ENCODE data around the gene ODC1.

Gene ODC1

DNA sequence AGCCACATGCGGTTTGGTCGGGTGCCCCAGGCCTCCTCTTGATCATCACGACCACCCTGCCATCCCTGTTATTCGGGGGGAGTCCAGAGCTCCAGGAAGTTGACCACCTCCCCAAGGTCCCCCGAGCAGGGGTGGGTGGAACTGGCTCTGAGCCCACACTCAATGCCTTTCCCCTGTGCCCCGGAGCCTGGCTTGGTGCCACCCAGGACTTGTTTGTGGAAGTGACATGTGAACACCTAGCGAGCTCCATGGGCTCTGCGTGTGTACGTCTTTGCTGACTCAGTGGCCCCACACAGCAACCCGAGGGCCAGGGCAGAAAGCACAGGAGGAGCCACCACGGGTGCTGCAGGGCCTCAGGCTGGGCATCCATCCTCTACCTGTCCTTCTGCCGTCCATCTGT, 32.5 kb downstream of the ODC1 start:
- H3K4me1 ChIP-seq (ENCODE audit: control insufficient read depth, insufficient read depth, low read length), result no peaks in the 10 kb centered on the region
- no peaks in the 10 kb centered on the region for H3K27me3 ChIP-seq (ENCODE audit: control insufficient read depth, insufficient read depth, low read length, poor library complexity, severe bottlenecking)
- H3K4me3 ChIP-seq (ENCODE audit: insufficient read depth, low read depth, low read length), result no peak overlapping the region
- H3K27ac ChIP-seq (ENCODE audit: insufficient read depth, low read depth, low read length, poor library complexity, severe bottlenecking), result no peak overlapping the region
- H3K9me3 ChIP-seq (ENCODE audit: control insufficient read depth, low read length), result no peaks in the 10 kb centered on the region
- H3K36me3 ChIP-seq (ENCODE audit: control insufficient read depth, insufficient read depth, low read length), result no peaks in the 10 kb centered on the region
- WGBS, 2 experiments, result 92 to 94% methylated on average over 12 of the region's 12 CpGs

DNA sequence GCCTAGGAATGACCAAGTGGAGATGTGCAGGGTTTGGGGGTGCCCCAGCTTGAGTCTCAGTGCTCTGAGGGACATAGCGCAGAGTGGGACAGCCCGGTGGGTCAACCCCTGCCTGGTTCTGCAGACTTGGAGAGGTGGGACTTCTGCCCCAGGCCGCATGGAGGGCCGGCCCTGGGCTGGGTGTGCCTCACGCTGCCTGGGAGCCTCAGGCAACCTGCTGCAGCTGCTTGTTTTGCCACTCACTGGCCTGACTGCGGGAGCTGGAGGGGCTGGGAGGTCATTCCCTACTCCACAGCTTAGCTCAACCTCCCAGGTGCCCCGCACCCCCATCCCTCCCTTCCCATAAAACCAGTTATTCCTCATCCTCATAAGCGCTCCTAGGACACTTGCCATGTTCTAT, 33.1 kb downstream of the ODC1 start:
- Histone ChIP-seq H3K36me3 (ENCODE audit: control insufficient read depth, insufficient read depth, low read length) (no peaks in the 10 kb centered on the region), H3K27me3 (ENCODE audit: control insufficient read depth, insufficient read depth, low read length, poor library complexity, severe bottlenecking) (no peaks in the 10 kb centered on the region), H3K4me1 (ENCODE audit: control insufficient read depth, insufficient read depth, low read length) (no peaks in the 10 kb centered on the region), H3K9me3 (ENCODE audit: control insufficient read depth, low read length) (no peaks in the 10 kb centered on the region), H3K27ac (ENCODE audit: insufficient read depth, low read depth, low read length, poor library complexity, severe bottlenecking) (no peak overlapping the region), H3K4me3 (ENCODE audit: insufficient read depth, low read depth, low read length) (no peak overlapping the region)
- WGBS, 2 experiments, result 90% methylated on average over 8 of the region's 8 CpGs

GRCh38 chr2:10414591-10414990, 33.5 kb downstream of the ODC1 start:
- no peak overlapping the region for H3K4me3 ChIP-seq (ENCODE audit: insufficient read depth, low read depth, low read length)
- H3K9me3 ChIP-seq (ENCODE audit: control insufficient read depth, low read length), result no peaks in the 10 kb centered on the region
- no peaks in the 10 kb centered on the region for H3K27me3 ChIP-seq (ENCODE audit: control insufficient read depth, insufficient read depth, low read length, poor library complexity, severe bottlenecking)
- WGBS, 2 experiments, result 92 to 94% methylated on average over 10 of the region's 10 CpGs
- H3K36me3 ChIP-seq (ENCODE audit: control insufficient read depth, insufficient read depth, low read length), result no peaks in the 10 kb centered on the region
- H3K4me1 ChIP-seq (ENCODE audit: control insufficient read depth, insufficient read depth, low read length), result no peaks in the 10 kb centered on the region
- no peak overlapping the region for H3K27ac ChIP-seq (ENCODE audit: insufficient read depth, low read depth, low read length, poor library complexity, severe bottlenecking)

- Histone ChIP-seq H3K4me3 (ENCODE audit: insufficient read depth, low read depth, low read length) (no peak overlapping the region), H3K4me1 (ENCODE audit: control insufficient read depth, insufficient read depth, low read length) (no peaks in the 10 kb centered on the region), H3K36me3 (ENCODE audit: control insufficient read depth, insufficient read depth, low read length) (no peaks in the 10 kb centered on the region), H3K9me3 (ENCODE audit: control insufficient read depth, low read length) (no peaks in the 10 kb centered on the region), H3K27me3 (ENCODE audit: control insufficient read depth, insufficient read depth, low read length, poor library complexity, severe bottlenecking) (no peaks in the 10 kb centered on the region), H3K27ac (ENCODE audit: insufficient read depth, low read depth, low read length, poor library complexity, severe bottlenecking) (no peak overlapping the region)
- 93% methylated on average over 7 of the region's 7 CpGs for WGBS, 2 experiments
Measured at GRCh38 chr2:10413991-10414451, 34.1 kb downstream of the ODC1 start.

DNA sequence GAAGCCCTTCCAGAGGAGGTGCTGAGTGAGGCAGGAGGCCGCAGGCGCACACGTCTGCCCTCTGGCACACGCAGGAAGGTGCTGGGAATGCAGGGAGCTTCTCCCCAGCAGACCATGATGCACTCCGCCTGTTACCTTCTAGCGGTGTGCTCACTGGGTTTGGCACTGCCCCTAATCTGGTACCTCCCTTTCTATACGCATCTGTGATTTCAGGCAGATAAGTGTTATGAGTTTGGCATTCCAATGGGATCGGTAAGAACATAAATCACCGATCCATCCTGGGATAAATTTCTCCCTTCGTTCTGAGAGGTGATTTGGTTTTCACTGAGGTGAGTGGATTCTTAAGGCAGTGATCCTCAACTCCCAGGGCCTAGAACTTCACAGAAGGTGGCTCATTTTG, 34.6 kb downstream of the ODC1 start:
- Histone ChIP-seq H3K4me1 (ENCODE audit: control insufficient read depth, insufficient read depth, low read length) (no peaks in the 10 kb centered on the region), H3K4me3 (ENCODE audit: insufficient read depth, low read depth, low read length) (no peak overlapping the region), H3K36me3 (ENCODE audit: control insufficient read depth, insufficient read depth, low read length) (no peaks in the 10 kb centered on the region), H3K9me3 (ENCODE audit: control insufficient read depth, low read length) (no peaks in the 10 kb centered on the region), H3K27me3 (ENCODE audit: control insufficient read depth, insufficient read depth, low read length, poor library complexity, severe bottlenecking) (no peaks in the 10 kb centered on the region), H3K27ac (ENCODE audit: insufficient read depth, low read depth, low read length, poor library complexity, severe bottlenecking) (no peak overlapping the region)
- 93 to 94% methylated on average over 10 of the region's 10 CpGs for WGBS, 2 experiments

DNA sequence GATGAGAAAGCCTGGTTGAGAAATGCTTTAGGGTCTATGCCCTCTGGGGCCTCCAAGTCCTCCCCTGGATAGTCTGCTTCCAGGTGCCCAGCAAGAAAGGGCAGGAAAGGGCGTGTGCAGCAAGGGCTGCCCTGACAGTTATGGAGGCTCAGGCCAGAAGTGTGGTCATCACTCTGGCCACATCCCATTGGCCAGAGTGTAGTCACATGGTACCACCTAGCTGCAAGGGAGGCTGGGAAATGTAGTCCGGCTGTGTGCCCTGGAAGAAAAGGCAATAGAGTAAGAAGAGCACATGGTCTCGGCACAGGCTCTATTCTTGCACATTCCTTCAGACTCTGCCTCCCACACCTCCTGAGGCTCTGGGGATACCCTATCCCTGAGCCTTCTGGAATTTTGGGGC, 35.7 kb downstream of the ODC1 start:
- Histone ChIP-seq H3K36me3 (ENCODE audit: control insufficient read depth, insufficient read depth, low read length) (no peaks in the 10 kb centered on the region), H3K4me3 (ENCODE audit: insufficient read depth, low read depth, low read length) (no peak overlapping the region)
- WGBS, 2 experiments, result 89 to 93% methylated on average over 3 of the region's 3 CpGs

GRCh38 chr2:10411557-10411956, 36.6 kb downstream of the ODC1 start:
- no peaks in the 10 kb centered on the region for H3K36me3 ChIP-seq (ENCODE audit: control insufficient read depth, insufficient read depth, low read length)
- 83 to 85% methylated on average over 8 of the region's 8 CpGs for WGBS, 2 experiments
- no peak overlapping the region for H3K27ac ChIP-seq (ENCODE audit: insufficient read depth, low read depth, low read length, poor library complexity, severe bottlenecking)
- H3K9me3 ChIP-seq (ENCODE audit: control insufficient read depth, low read length), result no peaks in the 10 kb centered on the region
- no peaks in the 10 kb centered on the region for H3K27me3 ChIP-seq (ENCODE audit: control insufficient read depth, insufficient read depth, low read length, poor library complexity, severe bottlenecking)
- no peak overlapping the region for H3K4me3 ChIP-seq (ENCODE audit: insufficient read depth, low read depth, low read length)
- peaks cover 2% of the 10 kb centered on the region for H3K4me1 ChIP-seq (ENCODE audit: control insufficient read depth, insufficient read depth, low read length)

More for the DNA sequence above, 35.7 kb downstream of the ODC1 start:
- Histone ChIP-seq H3K4me1 (ENCODE audit: control insufficient read depth, insufficient read depth, low read length) (peaks cover 2% of the 10 kb centered on the region), H3K9me3 (ENCODE audit: control insufficient read depth, low read length) (no peaks in the 10 kb centered on the region), H3K27me3 (ENCODE audit: control insufficient read depth, insufficient read depth, low read length, poor library complexity, severe bottlenecking) (no peaks in the 10 kb centered on the region), H3K27ac (ENCODE audit: insufficient read depth, low read depth, low read length, poor library complexity, severe bottlenecking) (no peak overlapping the region)

DNA sequence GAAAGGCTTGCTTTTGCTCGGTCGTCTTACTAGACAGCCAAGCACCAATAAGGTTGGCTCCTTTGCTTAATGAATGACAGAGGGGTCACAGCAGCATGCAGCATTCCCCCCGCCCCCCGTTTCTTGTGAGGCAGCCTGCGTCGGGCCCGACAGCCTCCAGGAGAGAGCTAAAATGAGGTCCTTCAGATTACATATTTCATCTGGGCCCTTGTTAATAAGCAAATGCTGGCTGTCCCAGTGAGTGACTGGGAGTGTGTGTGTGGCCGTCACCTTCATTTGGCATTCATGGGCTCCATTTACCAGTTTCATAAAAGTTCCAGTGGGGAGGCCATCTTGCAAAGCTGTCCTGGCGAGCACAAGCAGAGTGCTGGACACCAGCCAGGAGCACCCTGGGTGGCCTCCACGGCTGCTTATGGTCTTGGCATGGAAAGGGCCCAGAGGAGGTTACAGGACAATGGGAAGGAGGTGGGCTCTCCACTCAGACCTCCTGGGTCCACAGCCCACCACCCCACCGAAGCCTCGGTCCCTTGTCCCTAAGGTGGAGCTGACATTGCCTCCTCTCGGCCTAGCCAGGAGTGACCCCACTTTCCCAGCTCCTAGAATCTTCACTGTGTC, 37.2 kb downstream of the ODC1 start:
- Histone ChIP-seq H3K27me3 (ENCODE audit: control insufficient read depth, insufficient read depth, low read length, poor library complexity, severe bottlenecking) (no peaks in the 10 kb centered on the region), H3K4me1 (ENCODE audit: control insufficient read depth, insufficient read depth, low read length) (peaks cover 2% of the 10 kb centered on the region), H3K36me3 (ENCODE audit: control insufficient read depth, insufficient read depth, low read length) (no peaks in the 10 kb centered on the region), H3K4me3 (ENCODE audit: insufficient read depth, low read depth, low read length) (no peak overlapping the region), H3K27ac (ENCODE audit: insufficient read depth, low read depth, low read length, poor library complexity, severe bottlenecking) (no peak overlapping the region), H3K9me3 (ENCODE audit: control insufficient read depth, low read length) (no peaks in the 10 kb centered on the region)
- 84 to 86% methylated on average over 13 of the region's 13 CpGs for WGBS, 2 experiments

DNA sequence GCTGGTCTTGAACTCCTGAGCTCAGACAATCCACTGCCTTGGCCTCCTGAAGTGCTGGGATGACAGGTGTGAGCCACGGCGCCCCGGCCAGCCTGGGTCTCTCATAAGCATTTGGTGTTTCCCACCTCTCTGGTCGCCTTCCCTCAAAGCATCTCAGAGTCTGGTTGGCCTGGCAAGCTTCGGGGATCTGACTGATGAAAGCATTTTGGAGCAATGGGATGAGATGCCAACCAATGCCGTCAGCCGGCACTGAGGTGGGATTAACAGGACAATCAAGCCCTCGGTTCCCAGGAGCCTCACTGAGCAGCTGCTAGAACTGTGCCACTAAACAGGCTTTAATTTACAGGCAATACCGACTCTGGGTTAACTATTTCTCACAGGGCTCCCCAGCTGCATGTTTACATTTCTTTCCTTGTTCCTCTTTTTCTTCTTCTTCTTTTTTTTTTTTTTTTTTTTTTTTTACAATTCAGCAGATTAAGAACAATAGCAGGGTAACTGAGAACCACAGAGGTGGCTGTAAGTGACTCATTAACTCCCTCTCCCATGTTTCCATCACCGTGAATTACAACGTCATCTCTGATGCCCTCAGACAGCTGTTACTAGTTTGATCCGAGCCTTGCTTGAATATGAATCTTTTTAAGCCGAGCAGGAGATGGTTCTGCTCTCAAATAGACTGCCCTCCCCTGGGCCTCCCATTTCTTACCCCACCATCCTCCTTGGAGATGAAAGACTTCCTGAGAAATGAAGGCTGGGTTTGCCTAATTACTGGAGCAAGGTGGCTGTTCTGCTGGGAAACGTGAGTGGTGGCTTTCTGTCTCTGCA, 37.9 kb downstream of the ODC1 start:
- no peak overlapping the region for H3K27ac ChIP-seq (ENCODE audit: insufficient read depth, low read depth, low read length, poor library complexity, severe bottlenecking)
- 89 to 91% methylated on average over 14 of the region's 14 CpGs for WGBS, 2 experiments
- no peaks in the 10 kb centered on the region for H3K27me3 ChIP-seq (ENCODE audit: control insufficient read depth, insufficient read depth, low read length, poor library complexity, severe bottlenecking)

DNA sequence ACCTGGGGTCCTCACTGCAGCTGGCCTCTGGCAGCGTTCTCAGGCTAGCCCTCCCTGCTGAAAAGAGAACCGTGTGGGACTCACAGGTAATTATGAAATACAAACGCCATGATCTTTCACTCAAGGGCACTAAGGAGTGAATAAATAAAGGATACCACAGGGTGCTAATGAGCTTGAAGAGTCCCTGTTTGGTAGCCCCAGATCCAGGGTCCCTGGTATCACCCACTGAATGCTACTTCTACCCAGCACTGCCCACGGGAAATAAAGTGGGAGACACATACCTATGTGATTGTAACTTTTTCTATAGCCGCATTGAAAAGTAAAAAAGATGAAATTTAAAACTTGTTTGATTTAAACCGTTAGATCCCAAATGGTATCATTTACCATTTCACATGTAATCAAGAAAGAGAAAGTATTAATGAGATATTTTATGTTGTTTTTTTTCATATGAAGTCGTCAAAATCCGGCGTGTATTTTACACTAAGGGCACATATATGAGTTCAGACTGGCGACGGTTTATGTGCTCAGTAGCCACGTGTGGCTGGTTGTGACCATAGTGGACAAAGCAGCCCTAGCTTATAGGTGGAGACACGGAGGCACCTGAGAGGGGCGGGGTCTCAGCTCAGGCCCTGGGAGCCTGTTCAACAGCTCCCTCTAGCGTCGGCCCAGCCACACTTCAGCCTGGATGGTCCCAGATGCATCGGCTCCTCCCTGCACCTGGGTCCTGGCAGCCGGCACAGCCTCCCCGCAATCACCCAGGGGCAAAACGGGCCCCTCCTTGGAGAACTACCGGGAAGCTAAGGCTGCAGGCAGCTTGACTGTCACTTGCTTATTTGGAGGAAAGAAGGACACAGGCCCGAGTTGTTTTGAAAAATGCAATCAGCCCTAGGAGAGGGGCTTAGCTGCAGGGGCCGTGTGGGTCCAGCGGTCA, 39.2 kb downstream of the ODC1 start:
- WGBS, 2 experiments, result 31 to 33% methylated on average over 23 to 24 of the region's 24 CpGs

More for the DNA sequence above, 37.9 kb downstream of the ODC1 start:
- Histone ChIP-seq H3K9me3 (ENCODE audit: control insufficient read depth, low read length) (no peaks in the 10 kb centered on the region), H3K36me3 (ENCODE audit: control insufficient read depth, insufficient read depth, low read length) (no peaks in the 10 kb centered on the region), H3K4me3 (ENCODE audit: insufficient read depth, low read depth, low read length) (no peak overlapping the region), H3K4me1 (ENCODE audit: control insufficient read depth, insufficient read depth, low read length) (peaks cover 2% of the 10 kb centered on the region)

More for the DNA sequence above, 39.2 kb downstream of the ODC1 start:
- Histone ChIP-seq H3K4me1 (ENCODE audit: control insufficient read depth, insufficient read depth, low read length) (peaks cover 12% of the 10 kb centered on the region), H3K36me3 (ENCODE audit: control insufficient read depth, insufficient read depth, low read length) (no peaks in the 10 kb centered on the region), H3K27ac (ENCODE audit: insufficient read depth, low read depth, low read length, poor library complexity, severe bottlenecking) (no peak overlapping the region), H3K9me3 (ENCODE audit: control insufficient read depth, low read length) (no peaks in the 10 kb centered on the region), H3K27me3 (ENCODE audit: control insufficient read depth, insufficient read depth, low read length, poor library complexity, severe bottlenecking) (no peaks in the 10 kb centered on the region), H3K4me3 (ENCODE audit: insufficient read depth, low read depth, low read length) (no peak overlapping the region)
